ENCODE measurements around the gene PRKG1. TPM values are rescaled to one million over a fixed set of nuclear protein-coding genes. Genes with fewer than 3 reads are reported as not detected.

The PRKG1 gene
- total and polyA plus RNA-seq, 4 donors: 26.2 to 199 (median 94.1) TPM

- H3K36me3 ChIP-seq (ENCODE audit: control insufficient read depth in 1 of 2, insufficient read depth in 2 of 2, low read length in 1 of 2): no peaks in the 10 kb centered on the region
- no peaks in the 10 kb centered on the region for H3K27me3 ChIP-seq (ENCODE audit: control insufficient read depth in 1 of 2, insufficient read depth in 2 of 2, low read length in 1 of 2)
- DNase-seq (no peak), ATAC-seq (ENCODE audit: low FRiP score) (no peak)
- no peak overlapping the region for H3K4me3 ChIP-seq (ENCODE audit: low read length in 2 of 2)
- H3K9me3 ChIP-seq (ENCODE audit: control insufficient read depth, low read length): no peaks in the 10 kb centered on the region
- no peak overlapping the region for H3K27ac ChIP-seq (ENCODE audit: low read depth in 1 of 2, low read length in 2 of 2)
- H3K4me1 ChIP-seq (ENCODE audit: control insufficient read depth in 1 of 2, insufficient read depth in 2 of 2, low read length in 2 of 2): no peaks in the 10 kb centered on the region
- WGBS, 2 donors: 89 to 93% methylated on average over 1 of the region's 1 CpG
- intact Hi-C loops (cut with DNase I): no loop called here
These were observed 1248.6 kb downstream of the PRKG1 start for GRCh38 chr10:52322936-52323335.

GRCh38 chr10:52326382-52326781, 1252.1 kb downstream of the PRKG1 start:
- ATAC-seq (ENCODE audit: low FRiP score) (no peak), DNase-seq (no peak)
- no peak overlapping the region for H3K27ac ChIP-seq (ENCODE audit: low read depth in 1 of 2, low read length in 2 of 2)
- intact Hi-C loops (cut with DNase I): no loop called here
- no peaks in the 10 kb centered on the region for H3K27me3 ChIP-seq (ENCODE audit: control insufficient read depth in 1 of 2, insufficient read depth in 2 of 2, low read length in 1 of 2)
- H3K4me1 ChIP-seq (ENCODE audit: control insufficient read depth in 1 of 2, insufficient read depth in 2 of 2, low read length in 2 of 2): no peaks in the 10 kb centered on the region
- H3K36me3 ChIP-seq (ENCODE audit: control insufficient read depth in 1 of 2, insufficient read depth in 2 of 2, low read length in 1 of 2): no peaks in the 10 kb centered on the region
- H3K9me3 ChIP-seq (ENCODE audit: control insufficient read depth, low read length): no peaks in the 10 kb centered on the region
- WGBS, 2 donors: 85 to 89% methylated on average over 2 of the region's 2 CpGs
- H3K4me3 ChIP-seq (ENCODE audit: low read length in 2 of 2): no peak overlapping the region

DNA sequence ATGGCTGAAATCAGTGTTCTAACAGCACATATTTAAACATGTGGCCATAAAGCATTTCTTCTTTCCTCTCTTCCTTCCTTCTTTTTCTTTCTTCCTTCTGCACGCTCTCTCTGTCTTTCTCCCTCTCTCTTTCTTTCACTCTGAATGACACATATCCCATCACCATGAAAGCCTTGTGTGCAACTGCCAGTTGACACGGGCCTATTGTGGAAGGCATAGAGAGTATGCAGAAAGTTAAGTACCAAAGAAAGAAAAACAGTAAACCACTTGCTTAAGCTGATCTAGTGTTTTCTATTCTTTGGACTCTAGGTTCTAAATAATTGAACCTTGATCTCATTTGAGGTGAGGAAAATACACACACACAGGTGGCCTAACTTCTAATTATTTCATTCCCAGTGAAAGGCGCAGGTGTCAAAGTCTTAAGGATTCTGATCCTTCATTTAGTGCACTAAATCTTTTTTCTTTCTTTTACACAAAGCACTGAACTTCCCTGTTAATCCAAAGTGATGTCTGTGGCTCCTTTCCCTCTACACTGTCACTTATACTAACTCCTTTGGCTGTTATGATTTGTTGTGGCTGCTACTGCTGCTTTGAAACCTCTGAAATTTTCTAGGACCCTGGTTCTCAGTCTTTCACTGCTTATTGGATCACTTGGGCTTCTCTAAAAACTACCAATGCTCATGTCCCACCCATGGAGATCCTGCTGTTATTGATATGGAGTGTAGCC, 1257.5 kb downstream of the PRKG1 start:
- intact Hi-C loops (cut with DNase I): no loop called here
- 88 to 92% methylated on average over 3 of the region's 3 CpGs for WGBS, 2 donors
- no peaks in the 10 kb centered on the region for H3K4me1 ChIP-seq (ENCODE audit: control insufficient read depth in 1 of 2, insufficient read depth in 2 of 2, low read length in 2 of 2)
- ATAC-seq (ENCODE audit: low FRiP score) (no peak), DNase-seq (no peak)
- H3K27me3 ChIP-seq (ENCODE audit: control insufficient read depth in 1 of 2, insufficient read depth in 2 of 2, low read length in 1 of 2): no peaks in the 10 kb centered on the region
- no peaks in the 10 kb centered on the region for H3K9me3 ChIP-seq (ENCODE audit: control insufficient read depth, low read length)
- H3K27ac ChIP-seq (ENCODE audit: low read depth in 1 of 2, low read length in 2 of 2): no peak overlapping the region
- H3K4me3 ChIP-seq (ENCODE audit: low read length in 2 of 2): no peak overlapping the region
- no peaks in the 10 kb centered on the region for H3K36me3 ChIP-seq (ENCODE audit: control insufficient read depth in 1 of 2, insufficient read depth in 2 of 2, low read length in 1 of 2)

DNA sequence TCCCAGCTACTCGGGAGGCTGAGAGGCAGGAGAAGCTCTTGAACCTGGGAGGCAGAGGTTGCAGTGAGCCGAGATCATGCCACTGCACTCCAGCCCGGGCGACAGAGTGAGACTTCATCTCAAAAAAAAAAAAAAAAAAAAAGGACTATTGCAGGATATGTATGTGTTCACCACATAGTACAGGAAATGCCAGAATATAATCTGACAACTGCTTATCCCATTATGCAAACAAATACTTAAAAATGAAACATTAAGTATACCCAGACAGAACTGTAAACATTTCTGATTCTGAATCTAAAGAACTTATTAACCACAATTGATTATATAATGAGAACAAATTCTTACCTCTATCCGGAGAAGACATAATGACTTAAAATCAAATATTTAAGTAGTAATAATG, 1258.5 kb downstream of the PRKG1 start:
- no peaks in the 10 kb centered on the region for H3K9me3 ChIP-seq (ENCODE audit: control insufficient read depth, low read length)
- ATAC-seq (ENCODE audit: low FRiP score): no peak
- intact Hi-C loops (cut with DNase I): no loop called here
- no peak for DNase-seq
- H3K4me3 ChIP-seq (ENCODE audit: low read length in 2 of 2): no peak overlapping the region
- no peaks in the 10 kb centered on the region for H3K4me1 ChIP-seq (ENCODE audit: control insufficient read depth in 1 of 2, insufficient read depth in 2 of 2, low read length in 2 of 2)
- H3K36me3 ChIP-seq (ENCODE audit: control insufficient read depth in 1 of 2, insufficient read depth in 2 of 2, low read length in 1 of 2): no peaks in the 10 kb centered on the region
- WGBS, 2 donors: 89 to 91% methylated on average over 5 of the region's 5 CpGs
- no peaks in the 10 kb centered on the region for H3K27me3 ChIP-seq (ENCODE audit: control insufficient read depth in 1 of 2, insufficient read depth in 2 of 2, low read length in 1 of 2)
- no peak overlapping the region for H3K27ac ChIP-seq (ENCODE audit: low read depth in 1 of 2, low read length in 2 of 2)

DNA sequence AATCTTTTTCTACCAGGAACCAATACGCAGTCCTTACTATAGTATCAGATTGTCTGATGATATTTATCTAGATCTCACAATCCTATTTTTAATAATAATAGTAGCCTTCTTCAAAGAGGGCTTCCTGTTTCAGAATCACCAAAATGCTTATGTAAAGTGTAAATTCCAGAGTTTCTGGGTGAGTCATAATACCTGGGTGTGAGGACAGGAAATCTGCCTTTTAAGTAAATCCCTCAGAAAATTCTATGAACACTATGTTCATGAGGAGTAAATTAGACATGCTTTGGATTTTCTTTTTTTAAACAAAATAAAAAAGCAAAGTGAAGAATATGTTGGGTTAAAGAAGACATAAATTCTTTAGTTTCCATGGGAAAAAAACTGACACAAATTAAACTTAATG, 1260.3 kb downstream of the PRKG1 start:
- Histone ChIP-seq H3K27ac (ENCODE audit: low read depth in 1 of 2, low read length in 2 of 2) (no peak overlapping the region), H3K27me3 (ENCODE audit: control insufficient read depth in 1 of 2, insufficient read depth in 2 of 2, low read length in 1 of 2) (no peaks in the 10 kb centered on the region), H3K4me1 (ENCODE audit: control insufficient read depth in 1 of 2, insufficient read depth in 2 of 2, low read length in 2 of 2) (no peaks in the 10 kb centered on the region), H3K4me3 (ENCODE audit: low read length in 2 of 2) (no peak overlapping the region), H3K9me3 (ENCODE audit: control insufficient read depth, low read length) (no peaks in the 10 kb centered on the region), H3K36me3 (ENCODE audit: control insufficient read depth in 1 of 2, insufficient read depth in 2 of 2, low read length in 1 of 2) (peaks cover 0 to 2% of the 10 kb centered on the region in 2 donors)
- ATAC-seq (ENCODE audit: low FRiP score): no peak
- intact Hi-C loops (cut with DNase I): no loop called here
- WGBS, 2 donors: 95 to 97% methylated on average over 1 of the region's 1 CpG
- DNase-seq: no peak

DNA sequence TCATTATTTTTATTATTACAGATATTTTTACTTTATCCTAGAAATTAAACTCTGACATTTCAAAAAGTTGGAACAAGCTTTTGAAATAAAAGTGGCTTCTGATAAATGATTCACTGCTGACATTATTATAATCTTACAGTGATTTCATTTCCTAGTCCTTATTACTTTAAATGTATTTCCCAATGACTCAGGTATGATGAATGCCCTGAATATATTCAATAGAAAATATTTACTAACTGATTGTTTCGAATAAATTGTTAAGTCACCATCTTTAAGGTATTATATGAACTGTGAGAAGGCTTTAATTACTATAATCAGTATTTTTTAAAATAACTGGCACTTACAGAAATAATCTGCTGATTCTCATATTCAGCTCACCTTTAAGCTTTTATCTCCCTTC, 1261.4 kb downstream of the PRKG1 start:
- no peak for DNase-seq

GRCh38 chr10:52337225-52337624, 1262.9 kb downstream of the PRKG1 start:
- ATAC-seq (ENCODE audit: low FRiP score) (no peak), DNase-seq (no peak)
- WGBS, 2 donors: 94 to 95% methylated on average over 1 of the region's 1 CpG
- H3K4me3 ChIP-seq (ENCODE audit: low read length in 2 of 2): no peak overlapping the region
- no peaks in the 10 kb centered on the region for H3K9me3 ChIP-seq (ENCODE audit: control insufficient read depth, low read length)
- no peaks in the 10 kb centered on the region for H3K27me3 ChIP-seq (ENCODE audit: control insufficient read depth in 1 of 2, insufficient read depth in 2 of 2, low read length in 1 of 2)
- no peaks in the 10 kb centered on the region for H3K4me1 ChIP-seq (ENCODE audit: control insufficient read depth in 1 of 2, insufficient read depth in 2 of 2, low read length in 2 of 2)
- peaks cover 0 to 2% of the 10 kb centered on the region in 2 donors for H3K36me3 ChIP-seq (ENCODE audit: control insufficient read depth in 1 of 2, insufficient read depth in 2 of 2, low read length in 1 of 2)
- intact Hi-C loops (cut with DNase I): no loop called here
- no peak overlapping the region for H3K27ac ChIP-seq (ENCODE audit: low read depth in 1 of 2, low read length in 2 of 2)

More for the DNA sequence above, 1261.4 kb downstream of the PRKG1 start:
- intact Hi-C loops (cut with DNase I): no loop called here
- H3K9me3 ChIP-seq (ENCODE audit: control insufficient read depth, low read length): no peaks in the 10 kb centered on the region
- H3K27me3 ChIP-seq (ENCODE audit: control insufficient read depth in 1 of 2, insufficient read depth in 2 of 2, low read length in 1 of 2): no peaks in the 10 kb centered on the region
- peaks cover 0 to 2% of the 10 kb centered on the region in 2 donors for H3K36me3 ChIP-seq (ENCODE audit: control insufficient read depth in 1 of 2, insufficient read depth in 2 of 2, low read length in 1 of 2)
- no peak for ATAC-seq (ENCODE audit: low FRiP score)
- no peak overlapping the region for H3K4me3 ChIP-seq (ENCODE audit: low read length in 2 of 2)
- whole genome bisulfite sequencing, 2 donors: 84 to 93% methylated on average over 1 of the region's 1 CpG
- no peaks in the 10 kb centered on the region for H3K4me1 ChIP-seq (ENCODE audit: control insufficient read depth in 1 of 2, insufficient read depth in 2 of 2, low read length in 2 of 2)
- H3K27ac ChIP-seq (ENCODE audit: low read depth in 1 of 2, low read length in 2 of 2): no peak overlapping the region

- 51 to 58% methylated on average over 4 of the region's 4 CpGs for WGBS, 2 donors
- Histone ChIP-seq H3K27ac (ENCODE audit: low read depth in 1 of 2, low read length in 2 of 2) (no peak overlapping the region), H3K4me3 (ENCODE audit: low read length in 2 of 2) (no peak overlapping the region), H3K4me1 (ENCODE audit: control insufficient read depth in 1 of 2, insufficient read depth in 2 of 2, low read length in 2 of 2) (no peaks in the 10 kb centered on the region), H3K27me3 (ENCODE audit: control insufficient read depth in 1 of 2, insufficient read depth in 2 of 2, low read length in 1 of 2) (no peaks in the 10 kb centered on the region), H3K36me3 (ENCODE audit: control insufficient read depth in 1 of 2, insufficient read depth in 2 of 2, low read length in 1 of 2) (no peaks in the 10 kb centered on the region), H3K9me3 (ENCODE audit: control insufficient read depth, low read length) (no peaks in the 10 kb centered on the region)
- intact Hi-C loops (cut with DNase I): no loop called here
- ATAC-seq (ENCODE audit: low FRiP score) (no peak), DNase-seq (no peak)
These were observed 1269.2 kb downstream of the PRKG1 start for GRCh38 chr10:52343439-52343838.
